ENCODE measurements around the gene SLC19A1. TPM values are rescaled to one million over a fixed set of nuclear protein-coding genes. Genes with fewer than 3 reads are reported as not detected.

The SLC19A1 gene
- polyA plus RNA-seq, 3 donors: 25.0 to 53.0 (median 39.9) TPM

GRCh38 chr21:45551783-45552695 lies 9.8 kb upstream of the SLC19A1 start:
- Mint-ChIP-seq H3K4me3 (peak overlapping the region; percentile 73 to 77), H3K27ac (peak overlapping the region; percentile 99 to 100 (median 100)), H3K9me3 (peaks cover 0 to 2% (median 0%) of the 10 kb centered on the region in 7 donors), H3K27me3 (ENCODE audit: low read depth in 3 of 3) (peaks cover 0 to 8% (median 1%) of the 10 kb centered on the region in 3 donors), H3K4me1 (peaks cover 41% of the 10 kb centered on the region), H3K36me3 (no peaks in the 10 kb centered on the region)
- Histone ChIP-seq H3K9ac (ENCODE audit: insufficient read depth, low read length, poor library complexity, severe bottlenecking) (peak overlapping the region; percentile 87), H3K4me3 (replicated peaks in 1 of 3; ENCODE audit: low read depth in 2 of 3, low read length in 3 of 3) (peak overlapping the region in 1 of 3 experiments; percentile 53), H3K4me1 (ENCODE audit: control insufficient read depth in 1 of 2, insufficient read depth in 2 of 2, low read length in 2 of 2) (peaks cover 48 to 50% of the 10 kb centered on the region in 2 donors), H3K36me3 (replicated peaks in 1 of 2; ENCODE audit: control insufficient read depth in 1 of 2, insufficient read depth in 2 of 2, low read length in 2 of 2) (no peaks in the 10 kb centered on the region), H4K20me1 (ENCODE audit: insufficient read depth, low read length) (no peaks in the 10 kb centered on the region), H3K9me3 (replicated peaks in 1 of 2; ENCODE audit: control insufficient read depth in 1 of 2, insufficient read depth in 1 of 2, low read length in 2 of 2) (no peaks in the 10 kb centered on the region), H3K27ac (ENCODE audit: low read depth in 1 of 2, low read length in 2 of 2) (peak overlapping the region; percentile 97 to 98), H3K27me3 (ENCODE audit: control insufficient read depth in 2 of 2, insufficient read depth in 2 of 2, low read length in 2 of 2) (no peaks in the 10 kb centered on the region), H3K79me2 (ENCODE audit: insufficient read depth, low read length) (peaks cover 12% of the 10 kb centered on the region), H3K4me2 (replicated peaks; ENCODE audit: extremely low read depth, low read length, poor library complexity, severe bottlenecking) (peak overlapping the region; percentile 54), H2AFZ (ENCODE audit: insufficient read depth, low read depth, low read length, poor library complexity, severe bottlenecking) (no peak overlapping the region)
- no peak for TF ChIP-seq CTCF (IDR thresholded peaks at IDR 0.05)
- 89% methylated on average over 26 of the region's 35 CpGs for WGBS (ENCODE audit: insufficient coverage)
- no peak for DNase-seq
- intact Hi-C loops (cut with micrococcal nuclease): loop anchor here (5.0 to 10.0 kb wide), 2 partner anchors 93 to 1200 kb away; partner anchors contain the start of genes PCBP3 (in 1 of the 2) and TRPM2 (in 1 of the 2)

GRCh38 chr21:45551316-45551715 lies 9.1 kb upstream of the SLC19A1 start:
- Mint-ChIP-seq H3K27ac (peak overlapping the region; percentile 99 to 100 (median 100)), H3K4me3 (peak overlapping the region; percentile 77 to 94), H3K4me1 (peaks cover 41% of the 10 kb centered on the region), H3K9me3 (peaks cover 0 to 2% (median 0%) of the 10 kb centered on the region in 7 donors), H3K27me3 (ENCODE audit: low read depth in 3 of 3) (peaks cover 0 to 6% (median 1%) of the 10 kb centered on the region in 3 donors), H3K36me3 (no peaks in the 10 kb centered on the region)
- H3K4me2 ChIP-seq (replicated peaks; ENCODE audit: extremely low read depth, low read length, poor library complexity, severe bottlenecking): peak overlapping the region; percentile 54
- intact Hi-C loops (cut with micrococcal nuclease): loop anchor here (5.0 to 10.0 kb wide), 2 partner anchors 93 to 1199 kb away; partner anchors contain the start of genes PCBP3 (in 1 of the 2) and TRPM2 (in 1 of the 2)
- peak overlapping the region in 2 of 3 experiments; percentile 20 to 53 for H3K4me3 ChIP-seq (replicated peaks in 1 of 3; ENCODE audit: low read depth in 2 of 3, low read length in 3 of 3)
- H3K9me3 ChIP-seq (replicated peaks in 1 of 2; ENCODE audit: control insufficient read depth in 1 of 2, insufficient read depth in 1 of 2, low read length in 2 of 2): no peaks in the 10 kb centered on the region
- H2AFZ ChIP-seq (ENCODE audit: insufficient read depth, low read depth, low read length, poor library complexity, severe bottlenecking): no peak overlapping the region
- peaks cover 12% of the 10 kb centered on the region for H3K79me2 ChIP-seq (ENCODE audit: insufficient read depth, low read length)
- H3K36me3 ChIP-seq (replicated peaks in 1 of 2; ENCODE audit: control insufficient read depth in 1 of 2, insufficient read depth in 2 of 2, low read length in 2 of 2): no peaks in the 10 kb centered on the region
- H4K20me1 ChIP-seq (ENCODE audit: insufficient read depth, low read length): no peaks in the 10 kb centered on the region
- DNase-seq: peak; percentile 89 to 95 (median 95)
- H3K9ac ChIP-seq (ENCODE audit: insufficient read depth, low read length, poor library complexity, severe bottlenecking): peak overlapping the region; percentile 87
- peaks cover 48 to 49% of the 10 kb centered on the region in 2 donors for H3K4me1 ChIP-seq (ENCODE audit: control insufficient read depth in 1 of 2, insufficient read depth in 2 of 2, low read length in 2 of 2)
- WGBS (ENCODE audit: insufficient coverage): 10% methylated on average over 6 of the region's 8 CpGs
- H3K27me3 ChIP-seq (ENCODE audit: control insufficient read depth in 2 of 2, insufficient read depth in 2 of 2, low read length in 2 of 2): no peaks in the 10 kb centered on the region
- no peak for TF ChIP-seq CTCF (IDR thresholded peaks at IDR 0.05)
- H3K27ac ChIP-seq (ENCODE audit: low read depth in 1 of 2, low read length in 2 of 2): peak overlapping the region; percentile 97 to 98
